Ascending aorta (tissue), 2 donors: ENCODE data around the gene PLEKHS1. TPM values are rescaled to one million over a fixed set of nuclear protein-coding genes. Genes with fewer than 3 reads are reported as not detected.

Experiments used
- DNase-seq, 2 donors: peaks; one replicate each; pipeline ENCODE4 v3.0.0-alpha.2; 2019; ENCODE audit warnings: low spot score in 2 of 2
- H3K27ac ChIP-seq, 2 donors: fragments of 200-600 bp; sonication (generic); one replicate each; pipeline ENCODE4 v1.5.1; 2016 to 2017; ENCODE audit warnings: mild to moderate bottlenecking in 1 of 2
- H3K27me3 ChIP-seq: fragments of 200-600 bp; sonication (generic); one replicate; pipeline ENCODE4 v1.5.1; 2017
- H3K36me3 ChIP-seq, 2 donors: fragments of 200-600 bp; sonication (generic); one replicate each; pipeline ENCODE4 v1.5.1; 2016
- H3K4me1 ChIP-seq, 2 donors: fragments of 200-600 bp; sonication (generic); one replicate each; pipeline ENCODE4 v1.5.1; 2016 to 2017; ENCODE audit warnings: mild to moderate bottlenecking in 1 of 2
- H3K4me3 ChIP-seq, 2 donors: fragments of 200-600 bp; sonication (generic); one replicate each; pipeline ENCODE4 v1.5.1; 2016 to 2017; ENCODE audit warnings: mild to moderate bottlenecking in 1 of 2
- H3K9me3 ChIP-seq, 2 donors: fragments of 200-600 bp; sonication (generic); one replicate each; pipeline ENCODE4 v1.5.1; 2016
- intact Hi-C: fragments of 100-400 bp; cut with DNase I; formaldehyde crosslinking; loops from one replicate; pipeline ENCODE4 v1.15.1; 2023
- total RNA-seq: library from RNA; depleted of rRNA; stranded (reverse); fragments of >200 nt; gene quantifications from one replicate; pipeline ENCODE4 v1.1.0, GENCODE V29; 2016
- TF ChIP-seq, protein P1 (sequence below), 3 experiments: fragments of 200-600 bp in 2 of 3; fragments of 450-650 bp in 1 of 3; sonication (generic) in 2 of 3; IDR thresholded peaks; one replicate each; pipeline ENCODE4 v1.5.1; 2016 to 2019; ENCODE audit warnings: antibody characterized with exemption in 3 of 3, mild to moderate bottlenecking in 1 of 3, moderate library complexity in 1 of 3

Gene PLEKHS1
- total RNA-seq, 1 donor from 2014 or later = not detected

DNA sequence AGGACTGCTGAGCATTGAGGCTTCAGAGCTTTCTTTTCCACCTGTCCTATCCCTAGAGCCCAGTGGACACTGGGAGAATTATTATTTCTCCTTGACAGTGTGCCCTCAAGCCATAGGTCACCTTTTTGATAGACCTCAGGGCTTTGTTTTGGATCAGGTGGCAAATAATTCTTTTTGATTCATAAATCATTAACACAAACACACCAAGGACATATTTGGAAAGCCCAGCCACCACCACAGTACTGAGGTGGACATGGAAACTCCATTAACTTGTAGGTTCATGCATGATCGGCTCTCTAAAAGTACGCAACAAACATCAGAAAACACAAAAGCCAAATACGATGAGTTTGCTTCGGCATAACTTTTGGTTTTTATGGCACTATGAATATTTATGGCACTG, 17.8 kb upstream of the PLEKHS1 start:
- H3K4me3 ChIP-seq = no peak overlapping the region
- intact Hi-C loops = no loop called here
- no peaks in the 10 kb centered on the region for H3K4me1 ChIP-seq
- peaks cover 9 to 20% of the 10 kb centered on the region in 2 donors for H3K36me3 ChIP-seq
- no peaks in the 10 kb centered on the region for H3K27me3 ChIP-seq
- no peaks in the 10 kb centered on the region for H3K9me3 ChIP-seq
- TF ChIP-seq, protein P1, sequence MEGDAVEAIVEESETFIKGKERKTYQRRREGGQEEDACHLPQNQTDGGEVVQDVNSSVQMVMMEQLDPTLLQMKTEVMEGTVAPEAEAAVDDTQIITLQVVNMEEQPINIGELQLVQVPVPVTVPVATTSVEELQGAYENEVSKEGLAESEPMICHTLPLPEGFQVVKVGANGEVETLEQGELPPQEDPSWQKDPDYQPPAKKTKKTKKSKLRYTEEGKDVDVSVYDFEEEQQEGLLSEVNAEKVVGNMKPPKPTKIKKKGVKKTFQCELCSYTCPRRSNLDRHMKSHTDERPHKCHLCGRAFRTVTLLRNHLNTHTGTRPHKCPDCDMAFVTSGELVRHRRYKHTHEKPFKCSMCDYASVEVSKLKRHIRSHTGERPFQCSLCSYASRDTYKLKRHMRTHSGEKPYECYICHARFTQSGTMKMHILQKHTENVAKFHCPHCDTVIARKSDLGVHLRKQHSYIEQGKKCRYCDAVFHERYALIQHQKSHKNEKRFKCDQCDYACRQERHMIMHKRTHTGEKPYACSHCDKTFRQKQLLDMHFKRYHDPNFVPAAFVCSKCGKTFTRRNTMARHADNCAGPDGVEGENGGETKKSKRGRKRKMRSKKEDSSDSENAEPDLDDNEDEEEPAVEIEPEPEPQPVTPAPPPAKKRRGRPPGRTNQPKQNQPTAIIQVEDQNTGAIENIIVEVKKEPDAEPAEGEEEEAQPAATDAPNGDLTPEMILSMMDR (IDR thresholded peaks at IDR 0.05) = no peak
- H3K27ac ChIP-seq = no peak overlapping the region
- no peak for DNase-seq

DNA sequence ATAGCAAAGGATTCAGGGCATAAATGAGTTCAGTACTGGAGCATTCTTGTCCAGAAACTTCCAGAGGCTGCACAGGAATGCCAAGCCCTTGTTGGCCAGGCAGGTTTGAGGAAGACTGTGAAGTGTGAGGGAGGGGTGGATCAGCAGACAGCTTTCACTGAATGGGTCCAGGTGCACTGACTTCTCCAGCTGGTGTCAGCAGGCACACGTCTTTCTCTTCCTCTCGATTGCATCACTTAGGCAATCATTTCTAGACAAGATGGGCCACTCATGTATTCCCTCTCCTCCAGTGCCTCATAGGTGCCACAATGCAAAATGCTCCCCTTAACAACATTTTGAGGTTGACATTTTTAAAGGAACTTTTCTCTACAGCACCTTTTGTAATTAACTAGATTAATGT, 15.6 kb upstream of the PLEKHS1 start:
- intact Hi-C loops = no loop called here
- H3K4me1 ChIP-seq = no peaks in the 10 kb centered on the region
- H3K27me3 ChIP-seq = no peaks in the 10 kb centered on the region
- H3K36me3 ChIP-seq = no peaks in the 10 kb centered on the region
- no peak for DNase-seq
- H3K9me3 ChIP-seq = no peaks in the 10 kb centered on the region
- TF ChIP-seq, protein P1 (IDR thresholded peaks at IDR 0.05) = no peak
- no peak overlapping the region for H3K4me3 ChIP-seq
- no peak overlapping the region for H3K27ac ChIP-seq

DNA sequence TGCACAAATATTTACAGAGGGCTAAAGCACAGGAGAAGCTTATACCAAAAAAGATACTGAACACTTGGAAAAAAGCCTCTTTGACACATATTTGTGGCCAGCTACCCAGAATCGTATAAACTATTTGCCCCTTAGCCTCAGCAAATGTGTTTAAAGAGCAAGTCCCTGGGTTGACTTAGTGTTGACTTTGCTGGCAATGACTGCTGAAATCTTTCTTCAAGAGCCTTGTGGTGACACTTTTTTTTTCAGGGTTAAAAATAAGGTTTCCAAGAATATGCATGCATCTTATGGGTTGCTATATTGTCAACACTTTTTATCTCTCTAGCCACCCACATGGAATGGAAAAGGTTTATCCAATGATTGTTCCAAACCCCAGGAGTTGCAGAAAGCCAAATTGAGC, 14.9 kb upstream of the PLEKHS1 start:
- H3K4me1 ChIP-seq = no peaks in the 10 kb centered on the region
- TF ChIP-seq, protein P1 (IDR thresholded peaks at IDR 0.05) = no peak
- no peak for DNase-seq
- no peak overlapping the region for H3K4me3 ChIP-seq
- no peaks in the 10 kb centered on the region for H3K9me3 ChIP-seq
- H3K27me3 ChIP-seq = no peaks in the 10 kb centered on the region
- intact Hi-C loops = no loop called here
- H3K36me3 ChIP-seq = no peaks in the 10 kb centered on the region
- no peak overlapping the region for H3K27ac ChIP-seq

DNA sequence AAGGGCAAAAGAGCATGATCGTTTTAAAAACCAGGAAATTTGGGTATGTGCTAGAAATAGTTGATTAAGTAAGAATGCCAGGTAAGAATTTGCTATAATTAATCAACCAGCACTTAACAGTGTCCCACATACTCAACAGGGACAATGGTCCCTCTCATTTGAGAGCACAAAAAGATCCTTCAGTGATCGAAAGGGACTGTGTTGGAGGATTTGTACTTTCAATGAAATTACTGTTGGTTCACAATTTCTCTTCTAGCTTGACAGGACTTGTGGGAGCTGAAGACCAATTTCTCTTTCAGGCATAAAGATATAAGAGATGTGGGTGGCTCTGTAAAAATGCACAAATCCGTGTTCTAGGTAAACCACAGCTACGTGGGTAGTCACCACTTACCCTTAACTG, 12.5 kb upstream of the PLEKHS1 start:
- intact Hi-C loops = no loop called here
- Histone ChIP-seq H3K36me3 (no peaks in the 10 kb centered on the region), H3K4me1 (no peaks in the 10 kb centered on the region), H3K9me3 (no peaks in the 10 kb centered on the region), H3K4me3 (no peak overlapping the region), H3K27ac (no peak overlapping the region), H3K27me3 (no peaks in the 10 kb centered on the region)
- TF ChIP-seq, protein P1 (IDR thresholded peaks at IDR 0.05) = no peak
- no peak for DNase-seq

DNA sequence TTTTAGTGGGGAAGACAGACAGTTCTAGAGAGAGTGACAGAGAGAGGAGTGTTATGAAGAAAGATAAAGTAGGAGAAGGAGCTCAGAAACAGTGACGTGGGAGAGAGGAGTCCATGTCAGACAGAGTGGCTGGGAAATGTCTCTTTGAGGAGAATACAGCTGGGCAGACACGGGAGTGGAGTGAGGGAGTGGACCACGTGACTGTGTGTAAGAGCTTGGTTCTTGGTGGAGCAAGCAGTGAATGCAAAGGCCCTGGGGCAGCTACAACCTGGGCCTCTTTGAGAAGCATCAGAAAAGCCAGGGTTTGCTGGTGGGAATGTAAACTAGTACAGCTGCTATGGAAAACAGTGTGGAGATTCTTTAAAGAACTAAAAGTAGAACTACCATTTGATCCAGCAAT, 11.9 kb upstream of the PLEKHS1 start:
- no peak overlapping the region for H3K4me3 ChIP-seq
- intact Hi-C loops = no loop called here
- TF ChIP-seq, protein P1 (IDR thresholded peaks at IDR 0.05) = no peak
- H3K27ac ChIP-seq = no peak overlapping the region
- DNase-seq = no peak
- no peaks in the 10 kb centered on the region for H3K4me1 ChIP-seq
- no peaks in the 10 kb centered on the region for H3K27me3 ChIP-seq
- no peaks in the 10 kb centered on the region for H3K36me3 ChIP-seq
- no peaks in the 10 kb centered on the region for H3K9me3 ChIP-seq

DNA sequence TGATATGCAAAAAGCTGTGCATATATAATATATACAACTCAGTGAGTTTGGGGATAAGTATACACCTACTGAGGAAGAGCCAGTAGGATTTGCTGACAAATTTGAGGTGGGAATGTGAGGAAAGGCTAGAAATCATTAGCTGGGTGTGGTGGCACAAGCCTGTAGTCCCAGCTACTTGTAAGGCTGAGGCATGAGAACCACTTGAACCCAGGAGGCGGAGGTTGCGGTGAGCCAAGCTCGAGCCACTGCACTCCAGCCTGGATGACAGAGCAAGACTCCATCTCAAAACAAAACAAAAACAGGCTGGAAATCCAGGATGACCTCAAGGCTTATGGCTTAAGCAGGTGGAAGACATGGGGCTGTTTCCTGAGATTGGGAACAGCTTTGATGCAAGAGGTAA, 10.6 kb upstream of the PLEKHS1 start:
- Histone ChIP-seq H3K9me3 (no peaks in the 10 kb centered on the region), H3K4me3 (no peak overlapping the region), H3K27me3 (no peaks in the 10 kb centered on the region), H3K27ac (no peak overlapping the region), H3K4me1 (no peaks in the 10 kb centered on the region), H3K36me3 (no peaks in the 10 kb centered on the region)
- intact Hi-C loops = no loop called here
- TF ChIP-seq, protein P1 (IDR thresholded peaks at IDR 0.05) = no peak
- DNase-seq = no peak
